ENCODE results near the gene ZNF593. TPM values are rescaled to one million over a fixed set of nuclear protein-coding genes. Genes with fewer than 3 reads are reported as not detected.

Gene ZNF593
- total and polyA plus RNA-seq, 9 of the 15 experiments (the other 6 are each of a cell fraction or from before 2014, with no cell fraction given), result 9.8 to 334 (median 48.2) TPM

- TF ChIP-seq CHD7 (IDR thresholded peaks at IDR 0.05; ENCODE audit: low read depth, low read length) (no peak), CBFA2T2 (conservative IDR thresholded peaks at IDR 0.05) (peak; percentile 37; the same call in 1 of the 2 replicates), MXI1 (IDR thresholded peaks at IDR 0.05; ENCODE audit: low read depth, low read length) (no peak)
Observed at GRCh38 chr1:26122988-26123973, 46.4 kb upstream of the ZNF593 start (continued).
